ENCODE results near the gene TNRC18.
"Not testable (repeated sequence)": the region's sequence is repeated elsewhere in the genome, so short reads cannot be mapped to it uniquely, and the experiment has no call there.

The TNRC18 gene

DNA sequence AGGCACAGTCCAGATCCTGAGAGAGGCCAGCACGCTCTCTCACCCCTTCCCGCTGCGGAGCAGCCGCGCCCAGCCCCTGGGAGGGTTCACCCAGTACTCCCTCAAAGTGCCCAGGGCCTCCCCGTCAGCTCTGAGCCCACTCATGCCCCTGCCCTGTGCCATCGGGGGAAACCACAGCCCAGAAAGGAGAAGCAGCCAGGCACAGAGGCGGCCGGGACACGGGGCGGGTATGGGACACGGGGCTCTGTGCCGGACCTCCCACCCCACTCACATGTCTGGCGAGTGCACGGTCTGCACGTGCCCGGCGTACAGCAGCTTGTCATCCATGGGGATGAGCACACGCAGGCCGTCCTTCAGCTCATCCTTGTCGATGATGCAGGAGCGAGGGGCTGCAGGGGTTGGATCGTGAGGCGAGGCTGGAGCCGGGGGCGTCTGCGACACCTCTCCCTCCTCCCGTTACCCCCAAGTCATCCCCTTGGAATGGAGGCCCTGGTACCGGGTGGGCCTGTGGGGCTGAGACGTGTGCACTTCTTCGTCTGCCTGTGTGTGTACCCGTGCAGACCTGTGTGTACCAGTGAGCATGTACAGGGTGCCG is 102.7 kb downstream of the TNRC18 start:
- no peak overlapping the region for H3K4me3 ChIP-seq (ENCODE audit: low read depth, low read length)
- DNase-seq (ENCODE audit: low read depth) = no peak
- TF ChIP-seq, protein P1, sequence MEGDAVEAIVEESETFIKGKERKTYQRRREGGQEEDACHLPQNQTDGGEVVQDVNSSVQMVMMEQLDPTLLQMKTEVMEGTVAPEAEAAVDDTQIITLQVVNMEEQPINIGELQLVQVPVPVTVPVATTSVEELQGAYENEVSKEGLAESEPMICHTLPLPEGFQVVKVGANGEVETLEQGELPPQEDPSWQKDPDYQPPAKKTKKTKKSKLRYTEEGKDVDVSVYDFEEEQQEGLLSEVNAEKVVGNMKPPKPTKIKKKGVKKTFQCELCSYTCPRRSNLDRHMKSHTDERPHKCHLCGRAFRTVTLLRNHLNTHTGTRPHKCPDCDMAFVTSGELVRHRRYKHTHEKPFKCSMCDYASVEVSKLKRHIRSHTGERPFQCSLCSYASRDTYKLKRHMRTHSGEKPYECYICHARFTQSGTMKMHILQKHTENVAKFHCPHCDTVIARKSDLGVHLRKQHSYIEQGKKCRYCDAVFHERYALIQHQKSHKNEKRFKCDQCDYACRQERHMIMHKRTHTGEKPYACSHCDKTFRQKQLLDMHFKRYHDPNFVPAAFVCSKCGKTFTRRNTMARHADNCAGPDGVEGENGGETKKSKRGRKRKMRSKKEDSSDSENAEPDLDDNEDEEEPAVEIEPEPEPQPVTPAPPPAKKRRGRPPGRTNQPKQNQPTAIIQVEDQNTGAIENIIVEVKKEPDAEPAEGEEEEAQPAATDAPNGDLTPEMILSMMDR (IDR thresholded peaks at IDR 0.05; ENCODE audit: insufficient read depth, low read depth, low read length, missing control alignments) = no peak

DNA sequence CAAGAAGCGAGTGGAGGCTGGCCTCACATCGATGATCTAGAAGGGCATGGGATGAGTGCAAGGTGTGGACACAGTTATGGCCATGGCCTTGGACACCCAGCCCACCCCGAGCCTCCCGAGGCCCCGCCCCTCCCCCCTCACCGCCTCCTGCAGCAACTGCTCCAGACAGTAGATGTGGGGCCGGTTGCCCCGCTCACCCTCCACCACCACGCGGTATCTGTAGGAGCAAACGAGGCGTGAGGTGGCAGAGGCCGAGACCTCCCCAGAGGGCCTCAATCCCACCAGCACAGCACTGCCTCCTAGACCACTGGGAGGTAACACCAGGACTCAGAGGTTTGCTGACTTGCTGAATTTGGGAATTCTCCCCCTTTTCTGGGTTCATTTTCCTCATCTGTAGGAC is 103.2 kb downstream of the TNRC18 start:
- H3K4me3 ChIP-seq (ENCODE audit: low read depth, low read length) = no peak overlapping the region
- no peak for DNase-seq (ENCODE audit: low read depth)
- TF ChIP-seq, protein P1 (IDR thresholded peaks at IDR 0.05; ENCODE audit: insufficient read depth, low read depth, low read length, missing control alignments) = no peak

DNA sequence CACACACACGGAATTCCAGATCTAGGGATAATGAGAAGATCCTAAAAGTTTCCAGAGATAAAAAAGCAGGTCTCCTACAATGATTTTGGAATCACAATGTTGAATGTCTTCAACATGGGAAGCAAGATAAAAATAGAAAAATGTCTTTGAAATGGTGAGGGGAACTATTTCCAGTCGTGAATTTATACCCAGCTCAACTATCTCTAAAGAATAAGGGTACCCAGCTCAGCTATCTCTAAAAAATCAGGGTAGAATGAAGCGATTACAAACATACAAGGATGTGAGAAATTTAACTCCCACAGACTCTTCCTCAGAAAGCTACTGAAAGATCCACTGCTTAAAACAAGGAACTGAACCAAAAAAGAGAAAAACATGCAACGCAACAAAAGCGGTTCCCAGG is 105.0 kb downstream of the TNRC18 start:
- not testable (repeated sequence) for DNase-seq (ENCODE audit: low read depth); H3K4me3 ChIP-seq (ENCODE audit: low read depth, low read length)

DNA sequence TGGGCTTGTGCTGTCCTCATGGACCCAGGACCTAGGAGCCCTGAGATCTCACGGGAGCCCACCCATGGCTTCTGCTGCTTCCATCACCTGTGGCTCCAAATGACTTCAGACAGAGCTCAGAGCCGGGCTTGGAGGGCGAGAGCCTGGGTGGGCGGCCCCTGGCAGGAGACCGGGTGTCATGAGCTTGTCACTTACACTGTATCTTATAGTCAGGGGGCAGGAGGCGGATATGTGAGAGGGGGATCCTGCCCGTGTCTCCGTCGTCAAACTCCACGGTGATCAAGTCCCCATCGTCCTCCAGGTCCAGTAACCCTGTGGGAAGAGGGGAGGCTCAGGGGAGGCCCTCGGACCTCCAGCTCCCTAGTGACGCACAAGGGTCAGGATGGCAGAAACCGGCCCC is 107.9 kb downstream of the TNRC18 start:
- TF ChIP-seq, protein P1 (IDR thresholded peaks at IDR 0.05; ENCODE audit: insufficient read depth, low read depth, low read length, missing control alignments) = no peak
- no peak for DNase-seq (ENCODE audit: low read depth)
- H3K4me3 ChIP-seq (ENCODE audit: low read depth, low read length) = no peak overlapping the region

DNA sequence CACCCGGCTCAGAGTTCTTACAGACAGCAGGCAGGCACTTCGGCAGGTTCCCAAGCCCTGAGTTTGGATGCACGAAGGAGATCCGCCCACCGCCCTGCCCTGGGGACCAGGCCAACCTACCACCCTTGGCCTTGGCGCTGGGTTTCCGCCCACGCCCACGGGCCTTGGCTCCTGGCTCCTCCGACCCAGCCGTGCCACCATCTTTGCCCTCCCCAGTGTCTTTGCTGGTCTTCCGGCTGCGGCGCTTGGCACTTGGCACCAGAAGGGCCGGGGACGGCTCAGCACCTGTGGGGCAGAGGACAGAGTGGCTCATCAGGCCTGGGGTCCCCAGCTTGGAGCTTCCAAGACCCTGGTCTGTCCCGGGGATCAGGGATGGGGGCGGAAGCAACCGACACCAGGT is 108.8 kb downstream of the TNRC18 start:
- TF ChIP-seq, protein P1 (IDR thresholded peaks at IDR 0.05; ENCODE audit: insufficient read depth, low read depth, low read length, missing control alignments) = no peak
- no peak for DNase-seq (ENCODE audit: low read depth)
- H3K4me3 ChIP-seq (ENCODE audit: low read depth, low read length) = no peak overlapping the region

DNA sequence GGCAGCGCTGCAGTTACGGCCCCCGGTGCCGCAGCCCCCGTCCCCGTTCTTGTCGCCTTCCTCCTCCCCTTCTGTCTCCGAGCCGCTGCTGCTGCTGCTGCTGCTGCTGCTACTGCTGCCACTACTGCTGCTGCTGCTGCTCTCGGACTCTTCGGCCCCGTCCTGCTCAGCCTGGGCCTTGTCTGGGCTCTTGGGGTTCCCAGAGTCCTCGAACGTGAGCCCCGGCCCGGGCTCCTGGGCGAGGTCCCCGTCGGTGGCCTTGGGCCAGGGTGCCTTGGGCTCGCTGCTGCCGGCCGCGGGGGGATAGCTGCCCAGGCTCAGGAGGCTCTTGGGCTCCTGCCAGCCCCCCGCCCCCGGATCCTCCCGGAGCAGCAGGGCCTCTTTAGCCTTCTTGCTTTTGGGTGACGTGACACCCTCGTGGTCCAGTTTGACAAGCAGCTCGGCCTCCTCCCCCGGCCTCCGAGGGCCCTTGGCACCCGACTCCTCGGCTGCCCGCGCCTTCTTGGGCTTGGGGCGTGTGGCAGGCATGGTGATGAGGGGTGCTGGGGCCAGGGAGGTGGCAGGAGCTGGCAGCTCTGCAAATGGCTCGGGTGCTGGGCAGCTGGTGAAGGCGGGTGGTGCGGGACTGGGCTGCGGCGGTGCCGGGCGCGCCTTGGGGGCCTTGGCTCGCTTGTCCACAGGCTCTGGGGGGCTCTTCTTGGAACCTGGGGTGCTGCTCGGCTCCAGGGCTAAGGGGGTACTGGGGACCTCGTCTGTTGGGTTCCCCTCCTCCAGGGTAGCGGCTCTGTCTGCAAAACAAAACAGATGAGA is 110.4 kb downstream of the TNRC18 start:
- DNase-seq (ENCODE audit: low read depth); H3K4me3 ChIP-seq (ENCODE audit: low read depth, low read length): not testable (repeated sequence)

DNA sequence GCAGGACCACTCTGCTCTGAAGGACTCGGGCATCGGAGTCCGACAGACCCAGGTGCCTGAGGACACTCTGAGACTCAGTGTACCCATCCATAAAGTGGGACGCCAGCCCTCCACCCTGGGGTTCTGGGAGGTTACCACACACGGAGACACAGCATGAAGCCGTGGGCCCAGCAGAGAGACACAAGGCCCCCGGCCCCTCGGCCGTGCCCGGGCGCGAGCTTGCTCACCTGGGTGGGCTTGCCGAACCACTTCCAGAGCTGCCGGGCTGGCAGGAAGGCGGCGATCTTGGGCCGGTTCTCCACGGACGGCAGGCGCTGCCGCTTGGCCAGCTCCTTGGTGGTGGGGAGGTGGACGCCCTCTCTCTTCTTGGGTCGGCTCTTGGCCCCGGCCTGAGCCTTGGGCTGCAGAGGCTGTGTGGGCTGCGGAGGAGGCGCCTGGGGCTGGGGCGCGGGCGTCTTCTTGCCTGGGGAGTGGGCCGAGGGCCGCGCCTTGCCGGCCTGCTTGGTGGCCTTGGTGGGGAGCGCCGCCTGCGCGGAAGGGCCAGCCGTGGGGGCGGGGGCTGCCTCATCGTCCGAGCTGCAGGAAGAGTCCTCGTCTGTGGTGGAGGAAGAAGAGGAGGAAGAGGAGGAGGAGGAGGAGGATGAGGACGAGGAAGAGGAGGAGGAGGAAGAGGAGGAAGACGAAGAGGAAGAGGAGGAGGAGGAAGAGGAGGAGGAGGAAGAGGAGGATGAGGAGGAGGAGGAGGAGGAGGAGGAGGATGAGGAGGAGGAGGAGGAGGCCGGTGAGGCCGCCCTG is 111.2 kb downstream of the TNRC18 start:
- not testable (repeated sequence) for DNase-seq (ENCODE audit: low read depth); H3K4me3 ChIP-seq (ENCODE audit: low read depth, low read length)

DNA sequence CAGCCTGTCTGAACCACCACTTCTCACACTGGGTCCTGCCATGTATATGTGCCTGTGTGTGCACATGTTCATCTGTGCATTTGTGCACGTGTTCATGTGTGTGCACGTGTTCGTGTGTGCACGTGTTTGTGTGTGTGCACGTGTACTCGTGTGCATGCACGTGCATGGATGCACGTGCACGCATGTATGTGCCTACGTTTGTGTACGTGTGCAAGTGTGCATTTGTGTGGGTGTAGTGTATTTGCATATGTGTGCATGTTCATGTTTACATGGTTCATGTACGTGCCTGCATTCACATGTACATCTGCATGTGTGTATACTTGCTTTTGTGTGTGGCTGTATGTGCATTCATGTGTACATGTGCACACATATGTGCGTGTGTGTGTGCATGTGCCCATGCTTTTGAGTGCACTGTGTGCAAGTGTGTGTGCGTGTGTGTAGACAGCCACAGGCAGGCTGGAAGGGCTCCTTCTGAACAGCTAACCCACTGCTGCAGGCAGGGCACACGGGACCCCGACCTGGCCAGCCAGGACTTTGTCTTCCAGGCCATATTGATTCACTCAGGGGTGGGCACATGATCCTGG is 112.7 kb downstream of the TNRC18 start:
- no peak overlapping the region for H3K4me3 ChIP-seq (ENCODE audit: low read depth, low read length)
- TF ChIP-seq, protein P1 (IDR thresholded peaks at IDR 0.05; ENCODE audit: insufficient read depth, low read depth, low read length, missing control alignments) = no peak
- DNase-seq (ENCODE audit: low read depth) = no peak
